GM18868 (cell line): ENCODE measurements around the gene CTSD.
"Not testable (repeated sequence)": the region's sequence is repeated elsewhere in the genome, so short reads cannot be mapped to it uniquely, and the experiment has no call there.

Experiments
- ATAC-seq: cut with Tn5 transposase; IDR thresholded peaks from one replicate; pipeline ENCODE4 v1.9.1; 2021; ENCODE audit warnings: mild to moderate bottlenecking, moderate library complexity; ENCODE audit not compliant: unreplicated experiment

The CTSD gene

DNA sequence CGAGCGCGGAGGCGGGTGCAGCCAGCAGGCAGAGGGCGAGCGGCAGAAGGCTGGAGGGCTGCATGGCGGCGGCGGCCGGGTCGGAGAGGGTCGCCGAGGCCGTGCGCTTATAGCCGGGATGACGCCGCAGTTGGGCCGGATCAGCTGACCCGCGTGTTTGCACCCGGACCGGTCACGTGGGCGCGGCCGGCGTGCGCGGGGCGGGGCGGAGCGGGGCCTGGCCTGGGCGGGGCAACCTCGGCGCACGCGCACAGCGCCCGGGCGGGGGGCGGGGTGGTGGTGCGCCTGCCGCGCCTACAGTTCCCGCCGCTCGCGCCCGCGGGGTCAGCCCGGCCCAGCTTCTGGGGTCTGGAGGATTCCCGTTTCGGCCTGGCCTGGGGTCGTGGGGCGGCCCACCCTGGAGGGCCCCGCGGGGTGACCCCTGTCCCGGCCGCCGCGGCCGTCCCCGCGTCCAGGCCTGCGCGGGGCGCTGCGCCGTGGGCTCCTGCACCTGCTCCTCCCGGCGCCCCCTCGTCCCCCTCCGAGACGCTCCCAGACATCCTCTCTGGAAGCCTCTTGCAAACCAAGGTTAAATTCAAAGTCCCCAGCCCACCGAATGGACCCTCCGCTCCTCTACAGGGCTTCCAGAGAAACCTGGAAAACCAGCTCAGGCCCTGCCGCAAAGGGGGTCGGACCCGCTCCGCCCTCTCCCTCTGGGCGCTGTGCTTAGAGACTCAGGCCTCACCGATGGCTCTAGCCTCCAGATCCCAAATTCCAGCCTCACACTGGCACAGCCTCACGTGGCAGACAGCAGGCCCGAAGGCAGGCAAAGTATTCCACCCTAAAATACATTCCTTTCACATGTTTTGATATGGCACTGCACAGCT lies at the start of gene CTSD:
Gene CTSD, minus strand, starts transcription at position 132 of the 866 bp plus-strand sequence. Its CDS starts 68 bp downstream, at position 64.
- ATAC-seq = peak; percentile 72

DNA sequence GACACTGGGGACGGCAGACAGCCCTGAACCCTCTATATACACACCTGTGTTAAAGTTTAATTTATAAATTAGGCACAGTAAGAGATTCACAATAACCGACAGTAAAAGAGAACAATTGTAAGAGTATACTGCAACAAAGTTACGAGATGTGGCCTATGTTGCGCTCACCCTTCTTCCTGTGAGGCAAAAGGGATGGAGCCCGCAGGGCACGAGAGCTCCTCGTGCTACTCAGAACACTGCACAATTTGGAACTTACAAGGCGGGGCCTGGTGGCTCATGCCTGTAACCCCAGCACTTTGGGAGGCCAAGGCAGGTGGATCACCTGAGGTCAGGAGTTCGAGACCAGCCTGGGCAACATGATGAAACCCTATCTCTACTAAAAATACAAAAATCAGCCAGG lies 49.6 kb upstream of the CTSD start:
- ATAC-seq = not testable (repeated sequence)

DNA sequence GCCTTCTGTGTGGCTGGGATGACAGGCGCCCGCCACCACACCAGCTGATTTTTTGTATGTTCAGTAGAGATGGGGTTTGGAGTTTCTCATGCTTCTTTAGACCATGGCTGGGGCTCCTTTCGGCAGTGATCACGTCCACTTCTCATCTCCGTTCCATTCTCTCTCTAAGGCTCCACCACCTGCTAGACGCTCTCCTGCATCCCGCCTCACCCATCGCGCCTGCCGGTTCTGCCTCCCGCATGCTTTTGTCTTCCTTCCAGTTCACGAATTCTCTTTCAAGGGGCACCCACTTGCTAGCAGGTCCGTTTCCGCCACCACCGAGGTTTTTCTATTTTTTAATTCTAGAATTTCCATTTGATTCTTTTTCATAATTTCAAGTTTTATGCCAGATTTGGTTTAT lies 49.1 kb upstream of the CTSD start:
- no peak for ATAC-seq

DNA sequence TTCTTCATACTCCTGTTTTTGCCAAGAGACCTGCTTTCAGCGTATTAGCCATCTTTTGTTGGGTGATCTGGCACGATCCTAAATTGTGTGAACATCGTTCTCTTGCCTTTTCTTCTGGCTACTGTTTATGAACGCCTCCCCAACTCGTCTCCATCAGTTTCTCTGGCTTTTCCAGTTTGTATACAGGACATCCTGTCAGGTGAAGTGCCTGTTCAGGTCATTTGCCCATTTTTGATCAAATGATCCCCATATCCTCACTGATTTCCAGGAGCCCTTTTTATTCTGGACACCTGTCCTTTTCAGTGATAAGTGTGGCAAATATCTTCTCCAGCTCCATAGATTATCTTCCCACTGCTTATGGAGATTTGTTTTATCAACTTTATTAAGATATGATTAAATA lies 48.5 kb upstream of the CTSD start:
- ATAC-seq = no peak

DNA sequence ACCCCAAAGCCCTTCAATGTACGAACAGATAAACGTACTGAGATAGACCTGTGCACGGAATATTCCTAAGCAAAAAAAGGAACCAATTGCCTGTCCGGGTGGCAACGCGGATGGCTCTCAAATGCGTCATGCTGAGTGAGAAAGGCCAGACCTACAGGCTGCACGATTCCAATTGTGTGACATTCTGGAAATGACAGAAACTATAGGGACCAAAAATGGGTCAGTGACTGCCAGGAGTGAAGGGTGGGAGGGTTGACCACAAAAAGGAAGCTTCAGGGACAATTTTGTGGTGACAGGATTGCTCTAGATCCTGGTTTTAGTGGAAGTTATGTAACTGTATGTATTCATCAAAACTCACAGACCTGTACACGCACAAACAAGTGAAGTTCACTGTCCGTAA lies 47.0 kb upstream of the CTSD start:
- no peak for ATAC-seq

DNA sequence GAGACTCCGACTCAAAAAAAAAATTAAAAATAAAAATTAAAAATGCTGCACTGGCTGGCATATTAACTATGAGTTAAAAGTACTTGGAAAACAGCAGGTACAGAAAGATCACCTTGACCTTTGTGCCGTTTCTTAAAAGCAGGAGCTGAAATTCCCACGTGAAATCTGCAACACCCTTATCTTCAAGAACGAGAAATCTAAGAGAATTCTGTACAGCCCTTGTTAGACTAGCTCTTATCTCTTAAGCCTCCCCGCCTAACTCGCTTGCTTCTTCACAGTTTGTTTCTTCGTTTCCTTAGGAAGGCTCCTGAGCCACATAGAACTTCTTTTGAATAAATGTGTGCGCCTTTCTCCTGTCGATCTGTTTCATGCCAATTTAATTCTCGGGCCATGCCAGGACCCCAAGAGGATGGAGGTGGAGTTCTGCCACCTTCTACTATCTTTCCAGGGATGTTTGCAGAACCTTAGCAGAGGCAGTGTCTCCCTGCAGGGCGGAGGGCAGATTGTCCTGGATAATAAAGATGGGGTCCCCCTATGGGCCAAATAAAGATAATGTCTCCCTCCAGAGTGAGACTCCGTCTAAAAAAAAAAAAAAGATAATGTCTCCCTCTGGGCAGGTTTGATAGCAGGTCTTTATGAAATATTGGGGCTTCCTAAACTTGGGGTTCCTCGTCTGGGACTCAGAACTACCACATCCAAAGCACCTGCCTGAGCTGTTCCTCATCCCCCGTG lies 43.7 kb upstream of the CTSD start:
- no peak for ATAC-seq

DNA sequence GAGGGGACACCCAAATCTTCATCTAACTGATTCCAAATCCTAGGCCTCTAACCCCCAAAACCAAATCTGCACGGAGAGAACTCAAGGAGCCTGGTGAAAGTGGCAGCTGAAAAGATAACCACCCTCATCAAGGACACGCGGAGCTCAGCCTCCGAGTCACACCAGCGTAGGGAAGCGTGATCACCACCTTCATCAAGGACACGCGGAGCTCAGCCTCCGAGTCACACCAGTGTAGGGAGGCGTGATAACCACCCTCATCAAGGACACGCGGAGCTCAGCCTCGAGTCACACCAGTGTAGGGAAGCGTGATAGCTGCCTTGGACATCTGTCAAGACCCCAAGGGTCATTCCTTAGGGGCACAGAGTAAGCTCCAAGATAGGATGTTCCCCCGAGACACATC lies 41.8 kb upstream of the CTSD start:
- ATAC-seq = no peak

DNA sequence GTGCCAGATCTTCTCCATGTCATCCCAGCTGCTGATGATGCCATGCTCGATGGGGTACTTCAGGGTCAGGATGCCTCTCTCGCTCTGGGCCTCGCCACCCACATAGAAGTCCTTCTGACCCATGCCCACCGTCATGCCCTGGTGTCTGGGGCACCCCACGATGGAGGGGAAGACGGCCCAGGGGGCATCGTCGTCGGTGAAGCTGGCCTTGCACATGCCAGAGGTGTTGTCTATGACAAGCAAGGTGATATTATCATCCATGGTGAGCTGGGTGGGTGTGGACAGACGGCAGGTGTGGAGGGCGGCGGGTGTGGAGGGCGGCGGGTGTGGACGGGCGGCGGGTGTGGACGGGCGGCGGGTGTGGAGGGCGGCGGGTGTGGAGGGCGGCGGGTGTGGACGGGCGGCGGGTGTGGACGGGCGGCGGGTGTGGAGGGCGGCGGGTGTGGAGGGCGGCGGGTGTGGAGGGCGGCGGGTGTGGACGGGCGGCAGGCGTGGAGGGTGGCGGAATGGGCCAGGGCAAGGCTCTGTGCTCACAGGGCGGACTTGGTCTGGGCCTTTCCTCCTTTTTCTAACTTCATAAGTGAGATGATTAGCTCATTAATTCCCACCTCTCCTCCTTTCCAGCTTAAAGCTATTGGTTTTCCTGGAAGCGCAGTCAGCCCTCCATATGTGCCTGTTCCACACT lies 40.2 kb upstream of the CTSD start:
- not testable (repeated sequence) for ATAC-seq

DNA sequence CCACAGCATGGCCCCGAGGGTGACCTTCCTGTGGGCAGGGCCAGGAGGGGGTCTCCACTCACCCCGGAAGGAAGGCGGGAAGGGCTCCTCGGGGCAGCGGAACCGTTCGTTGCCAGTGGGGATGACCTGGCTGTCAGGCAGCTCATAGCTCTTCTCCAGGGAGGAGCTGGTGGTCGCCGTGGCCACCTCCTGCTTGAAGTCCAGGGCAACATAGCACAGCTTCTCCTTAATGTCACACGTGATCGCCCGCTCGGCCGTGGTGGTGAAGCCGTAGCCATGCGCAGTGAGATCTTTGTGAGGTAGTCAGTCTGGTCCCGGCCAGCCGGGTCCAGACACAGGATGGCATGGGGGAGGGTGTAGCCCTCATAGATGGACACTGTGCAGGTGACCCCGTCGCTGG lies 39.5 kb upstream of the CTSD start:
- no peak for ATAC-seq

DNA sequence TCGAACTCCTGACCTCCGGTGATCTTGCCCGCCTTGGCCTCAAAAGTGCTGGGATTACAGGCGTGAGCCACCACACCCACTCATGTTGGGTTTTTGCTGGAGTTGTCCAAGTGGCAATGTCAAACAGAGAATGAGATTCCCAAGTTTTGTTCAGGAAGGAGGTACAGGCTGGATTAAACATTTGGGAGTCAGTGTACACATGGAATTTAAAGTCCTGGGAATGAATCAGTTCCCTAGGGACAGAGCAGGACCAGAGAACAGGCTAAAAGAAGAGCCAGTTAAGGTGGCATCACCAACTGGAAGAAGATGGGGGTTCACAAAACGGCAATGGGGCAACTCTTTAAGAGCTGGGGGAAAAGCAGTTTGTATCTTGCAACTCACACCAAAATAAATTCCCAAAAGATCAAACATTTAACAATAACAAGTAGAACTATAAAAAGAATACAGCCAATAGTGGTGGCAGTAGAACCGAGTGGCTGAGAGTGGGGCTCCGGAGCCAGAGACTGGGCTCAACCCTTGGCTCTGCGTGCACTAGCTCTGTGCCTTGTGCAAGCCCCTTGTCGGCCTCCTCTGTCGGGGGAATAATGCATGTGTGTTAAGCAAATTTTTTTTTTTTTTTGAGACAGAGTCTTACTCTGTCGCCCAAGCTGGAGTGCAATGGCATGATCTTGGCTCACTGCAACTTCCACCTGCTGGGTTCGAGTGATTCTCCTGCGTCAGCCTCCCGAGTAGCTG lies 33.8 kb upstream of the CTSD start:
- no peak for ATAC-seq

DNA sequence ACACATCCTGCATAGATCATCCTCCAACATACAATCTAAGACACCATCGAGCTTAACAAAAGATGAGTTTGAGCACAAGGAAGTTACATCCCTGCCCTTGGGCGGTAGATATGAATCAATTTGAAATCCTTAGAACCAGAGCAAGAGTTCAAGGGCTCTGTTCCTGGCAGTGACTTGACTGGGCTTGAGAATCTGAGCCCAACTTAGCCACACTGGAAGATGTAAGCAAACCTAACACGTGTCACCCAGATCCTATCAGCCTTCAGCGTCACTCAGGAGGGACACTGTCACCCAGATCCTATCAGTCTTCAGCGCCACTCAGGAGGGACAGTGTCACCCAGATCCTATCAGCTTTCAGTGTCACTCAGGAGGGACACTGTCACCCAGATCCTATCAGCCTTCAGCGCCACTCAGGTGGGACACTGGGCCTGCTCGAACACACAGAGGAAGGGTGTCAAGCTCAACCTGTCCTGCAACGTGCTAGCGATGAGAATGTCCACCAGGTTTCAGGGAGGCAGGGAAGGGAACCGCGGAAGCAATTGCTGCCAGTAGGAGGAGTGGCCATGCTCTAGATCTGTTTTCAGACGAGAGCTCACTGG lies 32.8 kb upstream of the CTSD start:
- ATAC-seq = no peak

DNA sequence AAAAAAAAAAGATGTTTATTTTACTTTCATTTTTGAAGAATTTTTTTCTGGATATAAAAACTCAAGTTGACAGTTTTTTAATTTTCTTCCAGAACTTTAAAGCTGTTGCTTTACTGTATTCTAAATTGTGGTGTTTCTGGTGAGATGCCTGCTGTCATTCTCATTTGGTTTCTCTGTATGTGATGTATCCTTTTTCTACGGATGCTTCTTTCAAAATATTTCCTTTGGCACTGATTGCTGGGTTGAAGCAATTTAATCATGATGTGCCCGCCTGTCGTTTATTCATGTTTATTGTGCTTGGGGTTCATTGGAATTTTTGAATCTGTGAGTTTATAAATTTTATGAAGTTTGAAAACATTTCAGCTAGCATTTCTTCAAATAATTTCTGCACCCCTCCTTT lies 29.4 kb upstream of the CTSD start:
- no peak for ATAC-seq

DNA sequence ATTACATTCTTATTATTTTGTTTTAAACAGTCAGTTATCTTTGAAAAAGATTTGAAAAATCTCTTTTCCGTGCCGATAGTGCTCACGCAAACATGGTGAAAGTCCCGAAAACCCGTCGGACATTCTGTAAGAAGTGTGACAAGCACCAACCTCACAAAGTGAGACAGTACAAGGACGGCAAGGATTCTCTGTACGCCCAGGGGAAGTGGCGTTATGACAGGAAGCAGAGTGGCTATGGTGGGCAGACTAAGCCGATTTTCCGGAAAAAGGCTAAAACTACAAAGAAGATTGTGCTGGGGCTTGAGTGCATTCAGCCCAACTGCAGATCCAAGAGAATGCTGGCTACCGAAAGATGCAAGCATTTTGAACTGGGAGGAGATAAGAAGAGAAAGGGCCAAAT lies 28.7 kb upstream of the CTSD start:
- no peak for ATAC-seq

DNA sequence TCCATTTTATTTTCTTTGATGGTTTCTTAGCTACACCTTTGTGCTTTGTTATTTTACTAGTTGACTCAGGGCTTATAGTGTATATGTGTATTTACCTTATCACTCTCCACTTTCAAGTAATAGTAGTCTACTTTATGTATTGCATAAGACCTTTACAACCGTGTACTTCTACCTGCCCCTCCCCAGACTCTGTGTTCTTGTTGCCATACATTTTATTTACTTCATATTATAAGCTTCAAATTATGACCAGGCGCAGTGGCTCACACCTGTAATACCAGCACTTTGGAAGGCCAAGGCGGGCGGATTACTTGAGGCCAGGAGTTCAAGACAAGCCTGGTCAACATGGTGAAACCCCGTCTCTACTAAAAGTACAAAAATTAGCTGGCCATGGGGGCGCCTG lies 28.2 kb upstream of the CTSD start:
- no peak for ATAC-seq

DNA sequence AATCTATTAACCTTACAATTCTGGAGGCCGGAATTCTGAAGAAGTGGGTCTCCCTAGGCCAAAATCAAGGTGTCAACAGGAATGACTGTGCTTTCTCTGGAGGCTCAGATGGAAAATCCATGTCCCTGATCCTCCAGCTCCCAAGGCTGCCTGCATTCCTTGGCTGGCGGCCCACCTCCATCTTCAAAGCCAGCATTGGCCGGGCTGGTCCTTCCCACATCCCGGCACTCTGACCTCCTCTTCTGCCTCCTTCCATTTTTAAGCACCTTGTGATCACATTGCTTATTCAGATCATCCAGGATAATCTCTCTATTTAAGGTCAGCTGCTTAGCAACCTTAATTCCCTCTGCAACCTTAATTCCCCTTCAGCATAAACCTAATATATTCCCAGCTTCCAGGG lies 22.7 kb upstream of the CTSD start:
- no peak for ATAC-seq

DNA sequence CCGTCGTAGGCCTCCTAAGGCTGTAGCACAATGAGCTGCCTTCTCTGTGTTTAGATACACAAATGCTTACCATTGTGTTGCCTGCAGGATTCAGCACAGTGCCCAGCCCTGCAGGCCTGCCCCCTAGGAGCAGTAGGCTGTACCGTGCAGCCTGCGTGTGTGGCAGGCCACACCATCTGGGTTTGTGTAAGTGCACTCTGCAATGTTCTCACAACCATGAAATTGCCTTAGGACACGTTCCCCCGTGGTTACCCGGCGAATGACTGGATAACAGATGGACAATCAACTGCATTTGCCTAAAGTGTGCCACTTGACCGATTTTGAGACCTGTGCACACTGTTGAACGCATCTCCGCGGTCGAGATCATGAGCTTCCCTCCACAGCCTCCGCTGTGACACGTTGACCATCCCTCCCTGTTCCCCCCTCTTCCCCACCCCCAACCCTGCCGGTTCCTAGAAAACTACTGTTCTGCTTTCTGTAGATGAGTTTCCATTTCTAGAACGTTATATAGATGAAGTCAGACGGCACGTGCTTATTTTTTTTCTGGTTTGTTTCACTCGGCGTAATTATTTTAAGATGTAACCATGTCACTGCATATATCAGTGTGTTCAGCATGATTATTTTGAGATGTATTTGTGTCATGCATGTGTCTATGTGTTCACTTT lies 22.2 kb upstream of the CTSD start:
- no peak for ATAC-seq

DNA sequence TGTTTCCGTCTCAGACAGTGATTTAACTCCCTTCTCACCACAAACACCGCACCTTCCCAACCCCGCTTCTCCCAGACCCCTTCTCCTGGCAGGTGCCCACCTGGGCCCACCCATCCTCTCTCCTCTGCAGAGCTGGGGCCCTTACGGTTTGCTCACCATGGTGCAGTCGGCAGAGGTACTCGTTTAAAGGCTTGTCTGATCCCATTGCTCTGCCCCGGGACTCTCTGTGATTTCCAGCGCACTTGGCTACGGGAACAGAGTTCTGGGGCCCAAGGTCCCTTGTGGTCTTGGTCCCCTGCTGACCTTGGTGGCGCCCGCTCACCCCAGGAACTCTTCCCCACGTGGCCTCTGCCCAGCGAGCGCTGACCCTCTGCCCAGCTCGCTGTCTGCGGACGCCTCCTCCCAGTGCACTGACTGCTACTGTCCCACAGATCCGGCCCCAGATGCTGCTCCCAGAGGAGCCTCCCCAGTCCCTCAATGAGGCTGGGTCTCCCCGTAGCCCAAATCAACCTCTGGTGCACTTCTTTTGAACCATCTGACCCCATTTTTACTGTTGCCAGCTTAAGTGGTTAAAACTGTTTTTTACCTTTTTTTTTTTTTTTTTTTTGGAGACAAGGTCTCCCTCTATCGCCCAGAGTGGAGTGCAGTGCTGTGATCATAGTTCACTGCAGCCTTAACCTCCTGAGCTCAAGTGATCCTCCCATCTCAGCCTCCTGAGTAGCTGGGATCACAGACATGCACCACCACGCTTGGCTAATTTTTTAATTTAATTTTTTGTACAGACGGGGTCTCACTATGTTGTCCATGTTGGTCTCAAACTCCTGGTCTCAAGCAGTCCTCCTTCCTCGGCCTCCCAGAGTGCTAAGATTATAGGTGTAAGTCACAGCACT lies 21.3 kb upstream of the CTSD start:
- no peak for ATAC-seq

DNA sequence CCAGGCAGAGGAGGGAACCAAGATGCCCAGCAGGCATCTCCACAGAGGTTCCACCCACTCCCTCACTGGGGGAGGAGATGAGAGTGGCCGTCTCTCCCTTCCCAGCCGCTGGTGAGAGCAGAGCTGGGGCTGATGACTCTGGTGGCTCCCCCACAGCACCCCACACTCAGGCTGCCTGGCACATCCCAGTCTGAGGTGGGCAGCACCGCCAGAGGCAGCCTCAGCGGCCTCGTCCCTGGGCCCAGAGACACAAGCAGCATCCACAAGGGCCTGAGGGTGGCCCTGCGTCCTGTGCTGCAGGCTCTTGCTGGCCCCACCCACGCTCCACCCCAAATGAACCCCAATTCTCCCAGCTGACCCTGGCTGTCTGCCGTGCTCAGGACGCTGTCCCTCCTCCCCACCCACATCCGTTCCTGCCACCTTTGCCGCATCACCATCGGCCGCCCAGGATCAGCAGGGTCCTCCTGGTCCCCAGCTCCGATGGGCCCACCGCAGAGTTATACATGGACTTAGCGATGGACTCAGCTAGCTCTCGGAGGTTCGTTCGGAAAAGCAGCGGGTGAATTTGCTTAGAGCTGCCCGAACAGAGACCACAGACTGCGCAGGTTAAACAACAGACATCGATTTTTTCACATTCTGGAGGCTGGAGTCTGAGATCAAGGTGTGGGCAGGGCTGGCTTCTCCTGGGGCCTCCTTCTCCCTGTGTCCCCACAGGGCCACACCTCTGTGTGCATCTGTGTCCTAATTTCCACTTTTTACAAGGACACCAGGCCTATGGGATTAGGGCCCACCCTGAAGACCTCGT lies 20.2 kb upstream of the CTSD start:
- no peak for ATAC-seq
